Naive B cell (primary cell): ENCODE data around the gene DNAH3. TPM values are rescaled to one million over a fixed set of nuclear protein-coding genes. Genes with fewer than 3 reads are reported as not detected.
"Not testable (repeated sequence)": the region's sequence is repeated elsewhere in the genome, so short reads cannot be mapped to it uniquely, and the experiment has no call there.

ENCODE experiments used
- ATAC-seq, 2 donors: fragments of 150-1000 bp; cut with Tn5 transposase; 2 replicates each; pipeline ENCODE4 v1.10.0; 2021; ENCODE audit warnings: low read depth in 2 of 2, mild to moderate bottlenecking in 2 of 2, moderate library complexity in 2 of 2
- DNase-seq: peaks from one replicate; pipeline ENCODE4 v3.0.0; 2022
- H3K27ac Mint-ChIP-seq, 6 donors: one replicate each; pipeline ENCODE4 v1.8.0; 2020 to 2022; ENCODE audit warnings: mild to moderate bottlenecking in 6 of 6, mixed read lengths in 6 of 6, moderate library complexity in 5 of 6, inconsistent platforms in 2 of 6
- H3K27me3 Mint-ChIP-seq, 3 donors: one replicate each; pipeline ENCODE4 v1.8.0; 2021 to 2022; ENCODE audit warnings: mixed read lengths in 3 of 3, mild to moderate bottlenecking in 1 of 3
- H3K36me3 Mint-ChIP-seq, 2 donors: one replicate each; pipeline ENCODE4 v1.8.0; 2020 to 2022; ENCODE audit warnings: mixed read lengths in 2 of 2, inconsistent platforms in 1 of 2, mild to moderate bottlenecking in 1 of 2
- H3K4me1 Mint-ChIP-seq, 3 donors: one replicate each; pipeline ENCODE4 v1.8.0; 2020 to 2022; ENCODE audit warnings: mixed read lengths in 3 of 3, inconsistent platforms in 1 of 3, mild to moderate bottlenecking in 1 of 3, moderate library complexity in 1 of 3
- H3K4me3 Mint-ChIP-seq, 8 donors: one replicate each; pipeline ENCODE4 v1.8.0; 2020 to 2022; ENCODE audit warnings: mild to moderate bottlenecking in 8 of 8, mixed read lengths in 8 of 8, moderate library complexity in 8 of 8, inconsistent platforms in 2 of 8
- H3K9me3 Mint-ChIP-seq, 7 donors: one replicate each; pipeline ENCODE4 v1.8.0; 2020 to 2022; ENCODE audit warnings: mixed read lengths in 7 of 7, mild to moderate bottlenecking in 5 of 7, inconsistent platforms in 2 of 7, moderate library complexity in 1 of 7
- polyA plus RNA-seq, 6 donors: library from polyadenylated mRNA; unstranded; fragments of 300-500 nt; fragmentation: Illumina TruSeq; gene quantifications; one replicate each; pipeline ENCODE4 v1.2.3, GENCODE V29; 2021; ENCODE audit warnings: low read depth in 6 of 6

DNAH3 gene
- polyA plus RNA-seq, 6 donors from 2014 or later, result not detected

GRCh38 chr16:20949660-20950059 lies 201.0 kb downstream of the DNAH3 start:
- H3K4me1 Mint-ChIP-seq, result peaks cover 0 to 3% (median 0%) of the 10 kb centered on the region in 3 donors
- no peaks in the 10 kb centered on the region for H3K36me3 Mint-ChIP-seq
- no peak overlapping the region for H3K4me3 Mint-ChIP-seq
- peaks cover 0 to 11% (median 0%) of the 10 kb centered on the region in 3 donors for H3K27me3 Mint-ChIP-seq
- DNase-seq (no peak), ATAC-seq (no peak)
- no peaks in the 10 kb centered on the region for H3K9me3 Mint-ChIP-seq
- no peak overlapping the region for H3K27ac Mint-ChIP-seq

- no peaks in the 10 kb centered on the region for H3K9me3 Mint-ChIP-seq
- no peaks in the 10 kb centered on the region for H3K4me1 Mint-ChIP-seq
- H3K4me3 Mint-ChIP-seq, result no peak overlapping the region
- peaks cover 0 to 11% (median 0%) of the 10 kb centered on the region in 3 donors for H3K27me3 Mint-ChIP-seq
- DNase-seq (no peak), ATAC-seq (no peak)
- no peaks in the 10 kb centered on the region for H3K36me3 Mint-ChIP-seq
- no peak overlapping the region for H3K27ac Mint-ChIP-seq
Measured at GRCh38 chr16:20948444-20948843, 202.2 kb downstream of the DNAH3 start.

- no peaks in the 10 kb centered on the region for H3K36me3 Mint-ChIP-seq
- no peak for DNase-seq
- peaks cover 0 to 7% (median 0%) of the 10 kb centered on the region in 3 donors for H3K27me3 Mint-ChIP-seq
- H3K27ac Mint-ChIP-seq, result no peak overlapping the region
- no peak for ATAC-seq
- H3K9me3 Mint-ChIP-seq, result no peaks in the 10 kb centered on the region
- H3K4me3 Mint-ChIP-seq, result no peak overlapping the region
- peaks cover 2 to 4% (median 3%) of the 10 kb centered on the region in 3 donors for H3K4me1 Mint-ChIP-seq
Measured at GRCh38 chr16:20946015-20946629, 204.5 kb downstream of the DNAH3 start.

- H3K9me3 Mint-ChIP-seq, ATAC-seq, H3K27me3 Mint-ChIP-seq, H3K27ac Mint-ChIP-seq, H3K4me1 Mint-ChIP-seq, H3K4me3 Mint-ChIP-seq, DNase-seq, H3K36me3 Mint-ChIP-seq: not testable (repeated sequence)
Measured at GRCh38 chr16:20945575-20945875, 205.1 kb downstream of the DNAH3 start.

GRCh38 chr16:20944861-20945574 lies 205.6 kb downstream of the DNAH3 start:
- H3K4me1 Mint-ChIP-seq, result peaks cover 2 to 6% (median 4%) of the 10 kb centered on the region in 3 donors
- no peak overlapping the region for H3K4me3 Mint-ChIP-seq
- no peak for ATAC-seq
- no peaks in the 10 kb centered on the region for H3K9me3 Mint-ChIP-seq
- H3K27ac Mint-ChIP-seq, result no peak overlapping the region
- H3K27me3 Mint-ChIP-seq, result peaks cover 0 to 4% (median 0%) of the 10 kb centered on the region in 3 donors
- H3K36me3 Mint-ChIP-seq, result no peaks in the 10 kb centered on the region
- no peak for DNase-seq

GRCh38 chr16:20942256-20942655 lies 208.4 kb downstream of the DNAH3 start:
- no peaks in the 10 kb centered on the region for H3K27me3 Mint-ChIP-seq
- no peaks in the 10 kb centered on the region for H3K9me3 Mint-ChIP-seq
- H3K36me3 Mint-ChIP-seq, result no peaks in the 10 kb centered on the region
- H3K4me1 Mint-ChIP-seq, result peaks cover 2 to 6% (median 4%) of the 10 kb centered on the region in 3 donors
- DNase-seq (no peak), ATAC-seq (no peak)
- H3K27ac Mint-ChIP-seq, result no peak overlapping the region
- no peak overlapping the region for H3K4me3 Mint-ChIP-seq

GRCh38 chr16:20941636-20941926 lies 209.1 kb downstream of the DNAH3 start:
- H3K4me1 Mint-ChIP-seq, result peaks cover 2 to 6% (median 4%) of the 10 kb centered on the region in 3 donors
- H3K4me3 Mint-ChIP-seq, result no peak overlapping the region
- no peak for DNase-seq
- H3K27me3 Mint-ChIP-seq, result peaks cover 0 to 2% (median 0%) of the 10 kb centered on the region in 3 donors
- H3K27ac Mint-ChIP-seq, result peak overlapping the region in 1 of 6 donors; percentile 12
- no peaks in the 10 kb centered on the region for H3K36me3 Mint-ChIP-seq
- no peaks in the 10 kb centered on the region for H3K9me3 Mint-ChIP-seq
- no peak for ATAC-seq

GRCh38 chr16:20940871-20941635 lies 209.6 kb downstream of the DNAH3 start:
- Mint-ChIP-seq H3K4me1 (peaks cover 2 to 6% (median 4%) of the 10 kb centered on the region in 3 donors), H3K27ac (peak overlapping the region in 3 of 6 donors; percentile 12 to 77 (median 62))
- ATAC-seq, result no peak

GRCh38 chr16:20939611-20940010 lies 211.0 kb downstream of the DNAH3 start:
- Mint-ChIP-seq H3K9me3 (no peaks in the 10 kb centered on the region), H3K4me3 (no peak overlapping the region), H3K36me3 (no peaks in the 10 kb centered on the region), H3K27ac (no peak overlapping the region), H3K27me3 (peaks cover 0 to 6% (median 0%) of the 10 kb centered on the region in 3 donors), H3K4me1 (peaks cover 2 to 6% (median 4%) of the 10 kb centered on the region in 3 donors)
- no peak for DNase-seq
- ATAC-seq, result no peak

More at GRCh38 chr16:20940871-20941635, 209.6 kb downstream of the DNAH3 start:
- Mint-ChIP-seq H3K36me3 (no peaks in the 10 kb centered on the region), H3K4me3 (no peak overlapping the region), H3K9me3 (no peaks in the 10 kb centered on the region), H3K27me3 (peaks cover 0 to 6% (median 0%) of the 10 kb centered on the region in 3 donors)
- no peak for DNase-seq

- ATAC-seq (no peak), DNase-seq (no peak)
- no peaks in the 10 kb centered on the region for H3K36me3 Mint-ChIP-seq
- peak overlapping the region in 1 of 6 donors; percentile 19 for H3K27ac Mint-ChIP-seq
- peaks cover 2 to 6% (median 4%) of the 10 kb centered on the region in 3 donors for H3K4me1 Mint-ChIP-seq
- H3K9me3 Mint-ChIP-seq, result no peaks in the 10 kb centered on the region
- H3K27me3 Mint-ChIP-seq, result peaks cover 0 to 6% (median 0%) of the 10 kb centered on the region in 3 donors
- no peak overlapping the region for H3K4me3 Mint-ChIP-seq
Measured at GRCh38 chr16:20938426-20938825, 212.2 kb downstream of the DNAH3 start.

- no peaks in the 10 kb centered on the region for H3K36me3 Mint-ChIP-seq
- H3K4me3 Mint-ChIP-seq, result no peak overlapping the region
- H3K27me3 Mint-ChIP-seq, result peaks cover 0 to 6% (median 0%) of the 10 kb centered on the region in 3 donors
- no peak for DNase-seq
- H3K4me1 Mint-ChIP-seq, result peaks cover 2 to 6% (median 4%) of the 10 kb centered on the region in 3 donors
- ATAC-seq, result no peak
- no peaks in the 10 kb centered on the region for H3K9me3 Mint-ChIP-seq
- H3K27ac Mint-ChIP-seq, result no peak overlapping the region
Measured at GRCh38 chr16:20937736-20938135, 212.9 kb downstream of the DNAH3 start.

GRCh38 chr16:20933589-20933988 lies 217.1 kb downstream of the DNAH3 start:
- ATAC-seq (no peak), DNase-seq (no peak)
- H3K27ac Mint-ChIP-seq, result no peak overlapping the region
- H3K4me1 Mint-ChIP-seq, result no peaks in the 10 kb centered on the region
- H3K4me3 Mint-ChIP-seq, result no peak overlapping the region
- no peaks in the 10 kb centered on the region for H3K36me3 Mint-ChIP-seq
- no peaks in the 10 kb centered on the region for H3K9me3 Mint-ChIP-seq
- H3K27me3 Mint-ChIP-seq, result peaks cover 0 to 6% (median 0%) of the 10 kb centered on the region in 3 donors

GRCh38 chr16:20931066-20931600 lies 219.5 kb downstream of the DNAH3 start:
- Mint-ChIP-seq H3K4me1 (no peaks in the 10 kb centered on the region), H3K4me3 (no peak overlapping the region)

GRCh38 chr16:20930365-20930690 lies 220.3 kb downstream of the DNAH3 start:
- ATAC-seq (no peak), DNase-seq (no peak)
- H3K9me3 Mint-ChIP-seq, result no peaks in the 10 kb centered on the region
- H3K27me3 Mint-ChIP-seq, result no peaks in the 10 kb centered on the region
- no peak overlapping the region for H3K4me3 Mint-ChIP-seq
- no peaks in the 10 kb centered on the region for H3K4me1 Mint-ChIP-seq
- peak overlapping the region in 1 of 6 donors; percentile 12 for H3K27ac Mint-ChIP-seq
- peaks cover 0 to 6% of the 10 kb centered on the region in 2 donors for H3K36me3 Mint-ChIP-seq

More at GRCh38 chr16:20931066-20931600, 219.5 kb downstream of the DNAH3 start:
- DNase-seq (no peak), ATAC-seq (no peak)
- H3K27ac Mint-ChIP-seq, result no peak overlapping the region
- H3K36me3 Mint-ChIP-seq, result no peaks in the 10 kb centered on the region
- H3K27me3 Mint-ChIP-seq, result no peaks in the 10 kb centered on the region
- no peaks in the 10 kb centered on the region for H3K9me3 Mint-ChIP-seq
